GM23338 (cell line): ENCODE results near the gene SYNGR3. TPM values are rescaled to one million over a fixed set of nuclear protein-coding genes. Genes with fewer than 3 reads are reported as not detected.
"Not testable (repeated sequence)": the region's sequence is repeated elsewhere in the genome, so short reads cannot be mapped to it uniquely, and the experiment has no call there.

ENCODE experiments used
- ATAC-seq: fragments of 200-7000 bp; cut with Tn5 transposase; 3 replicates; pipeline ENCODE4 v1.9.1; 2020
- DNase-seq: peaks from one replicate; pipeline ENCODE4 v3.0.0-alpha.2; 2015; ENCODE audit warnings: low spot score
- H2AFZ ChIP-seq: fragments of 200-600 bp; sonication (generic); 2 replicates; pipeline ENCODE4 v1.8.0; 2016; ENCODE audit warnings: antibody characterized with exemption, mild to moderate bottlenecking, moderate library complexity
- H3F3A ChIP-seq: fragments of 200-600 bp; sonication (generic); replicated peaks from 2 replicates; pipeline ENCODE4 v1.8.0; 2017; ENCODE audit warnings: antibody characterized with exemption, mixed run types, low read depth
- H3K27ac ChIP-seq: fragments of 200-600 bp; sonication (generic); 2 replicates; pipeline ENCODE4 v1.6.1; 2016; ENCODE audit warnings: low read depth
- H3K27me3 ChIP-seq: fragments of 200-600 bp; sonication (generic); 2 replicates; pipeline ENCODE4 v1.8.0; 2016; ENCODE audit warnings: mild to moderate bottlenecking, mixed run types, moderate library complexity; ENCODE audit not compliant: insufficient read depth
- H3K36me3 ChIP-seq: fragments of 200-600 bp; sonication (generic); 2 replicates; pipeline ENCODE4 v1.8.0; 2016; ENCODE audit warnings: mild to moderate bottlenecking; ENCODE audit not compliant: insufficient read depth
- H3K4me1 ChIP-seq: fragments of 200-600 bp; sonication (generic); 2 replicates; pipeline ENCODE4 v1.8.0; 2016; ENCODE audit warnings: mild to moderate bottlenecking, moderate library complexity; ENCODE audit not compliant: insufficient read depth
- H3K4me2 ChIP-seq: fragments of 200-600 bp; sonication (generic); 2 replicates; pipeline ENCODE4 v1.7.1; 2017; ENCODE audit warnings: mixed run types
- H3K4me3 ChIP-seq: fragments of 200-600 bp; sonication (generic); 2 replicates; pipeline ENCODE4 v1.6.1; 2016; ENCODE audit warnings: mixed run types
- H3K79me2 ChIP-seq: fragments of 200-600 bp; sonication (generic); replicated peaks from 2 replicates; pipeline ENCODE4 v1.8.0; 2017; ENCODE audit warnings: mild to moderate bottlenecking; ENCODE audit not compliant: insufficient read depth
- H3K9me2 ChIP-seq: fragments of 200-600 bp; sonication (generic); 2 replicates; pipeline ENCODE4 v1.8.0; 2017; ENCODE audit not compliant: insufficient read depth
- H4K20me1 ChIP-seq: fragments of 200-600 bp; sonication (generic); replicated peaks from 2 replicates; pipeline ENCODE4 v1.8.0; 2017; ENCODE audit warnings: mild to moderate bottlenecking; ENCODE audit not compliant: insufficient read depth
- H3K27ac Mint-ChIP-seq: 2 replicates; pipeline ENCODE4 v1.8.0; 2020; ENCODE audit warnings: inconsistent platforms, mild to moderate bottlenecking, moderate library complexity, mixed read lengths
- H3K27me3 Mint-ChIP-seq: 3 replicates; pipeline ENCODE4 v1.8.0; 2022; ENCODE audit warnings: low read depth, mild to moderate bottlenecking, moderate library complexity, mixed read lengths, inconsistent platforms; ENCODE audit not compliant: insufficient read depth, poor library complexity
- H3K36me3 Mint-ChIP-seq: 3 replicates; pipeline ENCODE4 v1.8.0; 2021; ENCODE audit warnings: low read depth, mild to moderate bottlenecking, inconsistent platforms, moderate library complexity, mixed read lengths
- H3K4me1 Mint-ChIP-seq: 3 replicates; pipeline ENCODE4 v1.8.0; 2020; ENCODE audit warnings: mild to moderate bottlenecking, inconsistent platforms, mixed read lengths
- H3K4me3 Mint-ChIP-seq: 3 replicates; pipeline ENCODE4 v1.8.0; 2021; ENCODE audit warnings: moderate library complexity, mild to moderate bottlenecking, inconsistent platforms, mixed read lengths
- H3K9me3 Mint-ChIP-seq: 3 replicates; pipeline ENCODE4 v1.8.0; 2020; ENCODE audit warnings: moderate library complexity, mild to moderate bottlenecking, inconsistent platforms, mixed read lengths
- CREB1 ChIP-seq: fragments of 250-450 bp; sonication (Bioruptor Pico); IDR thresholded peaks from 2 replicates; pipeline ENCODE4 v1.5.0; 2020; ENCODE audit warnings: low read depth, mild to moderate bottlenecking, moderate library complexity
- EZH2 ChIP-seq: fragments of 200-600 bp; sonication (generic); IDR thresholded peaks from one replicate; pipeline ENCODE4 v1.8.0; 2017; ENCODE audit warnings: antibody characterized with exemption, mild to moderate bottlenecking, low read depth; ENCODE audit not compliant: unreplicated experiment
- POLR2AphosphoS5 ChIP-seq: IDR thresholded peaks from 2 replicates; pipeline ENCODE4 v1.6.1; 2016; ENCODE audit warnings: antibody characterized with exemption, low read depth
- STAT1 ChIP-seq: IDR thresholded peaks from one replicate; pipeline ENCODE4 v1.6.1; 2016; ENCODE audit warnings: antibody characterized with exemption; ENCODE audit not compliant: unreplicated experiment
- ZNF114 ChIP-seq: fragments of 250-450 bp; sonication (Bioruptor Pico); IDR thresholded peaks from 2 replicates; pipeline ENCODE4 v1.5.0; 2020; ENCODE audit warnings: mild to moderate bottlenecking, moderate library complexity
- polyA plus RNA-seq: library from polyadenylated mRNA; unstranded; fragments of >200 nt; fragmentation: Nextera tagmentation; extraction: Ambion mirVana; gene quantifications from 2 replicates; pipeline ENCODE4 v1.2.1, GENCODE V29; 2016
- total RNA-seq: library from RNA; depleted of rRNA; stranded (reverse); fragments of >200 nt; shearing (Covaris generic); gene quantifications from 2 replicates; pipeline ENCODE4 v1.2.3, GENCODE V29; 2014
- TF ChIP-seq, protein P1 (sequence below): fragments of 250-450 bp; sonication (Bioruptor Pico); IDR thresholded peaks from 2 replicates; pipeline ENCODE4 v1.5.0; 2020; ENCODE audit warnings: mild to moderate bottlenecking, moderate library complexity
- TF ChIP-seq, protein P2 (sequence below): IDR thresholded peaks from 2 replicates; pipeline ENCODE4 v1.6.1; 2016; ENCODE audit warnings: antibody characterized with exemption

The SYNGR3 gene
- total and polyA plus RNA-seq, 2 experiments from 2014 or later: 45.4 to 77.7 TPM

DNA sequence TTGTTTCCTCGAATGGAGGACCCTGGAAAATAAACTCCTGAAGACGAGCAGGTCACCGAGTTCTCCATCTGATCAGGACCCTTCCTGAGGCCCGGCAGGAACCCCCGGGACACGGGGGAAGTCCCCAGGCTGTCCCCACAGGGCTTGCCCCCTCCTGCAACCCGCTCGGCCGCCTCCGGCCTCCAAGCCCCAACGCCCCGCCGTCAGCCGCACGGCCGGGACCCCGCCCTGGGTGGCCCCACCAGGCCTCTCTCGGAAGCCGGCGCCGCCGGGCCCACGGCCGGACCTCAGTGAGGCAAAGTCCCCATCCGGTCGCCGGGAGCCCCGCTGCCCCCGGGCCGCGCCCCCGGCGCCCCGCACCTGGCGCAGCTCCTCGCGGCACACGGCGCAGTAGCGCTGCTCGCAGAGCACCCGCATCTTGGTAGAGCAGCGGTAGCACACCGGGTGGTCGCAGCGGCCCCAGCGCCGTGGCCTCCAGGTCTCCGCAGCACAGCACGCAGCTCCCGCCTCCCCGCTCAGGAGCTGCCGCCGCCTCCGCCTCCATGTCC, 19.5 kb downstream of the SYNGR3 start:
- TF ChIP-seq ZNF114 (CRISPR knock-in tag) (no peak), STAT1 (no peak)
- TF ChIP-seq, protein P1, sequence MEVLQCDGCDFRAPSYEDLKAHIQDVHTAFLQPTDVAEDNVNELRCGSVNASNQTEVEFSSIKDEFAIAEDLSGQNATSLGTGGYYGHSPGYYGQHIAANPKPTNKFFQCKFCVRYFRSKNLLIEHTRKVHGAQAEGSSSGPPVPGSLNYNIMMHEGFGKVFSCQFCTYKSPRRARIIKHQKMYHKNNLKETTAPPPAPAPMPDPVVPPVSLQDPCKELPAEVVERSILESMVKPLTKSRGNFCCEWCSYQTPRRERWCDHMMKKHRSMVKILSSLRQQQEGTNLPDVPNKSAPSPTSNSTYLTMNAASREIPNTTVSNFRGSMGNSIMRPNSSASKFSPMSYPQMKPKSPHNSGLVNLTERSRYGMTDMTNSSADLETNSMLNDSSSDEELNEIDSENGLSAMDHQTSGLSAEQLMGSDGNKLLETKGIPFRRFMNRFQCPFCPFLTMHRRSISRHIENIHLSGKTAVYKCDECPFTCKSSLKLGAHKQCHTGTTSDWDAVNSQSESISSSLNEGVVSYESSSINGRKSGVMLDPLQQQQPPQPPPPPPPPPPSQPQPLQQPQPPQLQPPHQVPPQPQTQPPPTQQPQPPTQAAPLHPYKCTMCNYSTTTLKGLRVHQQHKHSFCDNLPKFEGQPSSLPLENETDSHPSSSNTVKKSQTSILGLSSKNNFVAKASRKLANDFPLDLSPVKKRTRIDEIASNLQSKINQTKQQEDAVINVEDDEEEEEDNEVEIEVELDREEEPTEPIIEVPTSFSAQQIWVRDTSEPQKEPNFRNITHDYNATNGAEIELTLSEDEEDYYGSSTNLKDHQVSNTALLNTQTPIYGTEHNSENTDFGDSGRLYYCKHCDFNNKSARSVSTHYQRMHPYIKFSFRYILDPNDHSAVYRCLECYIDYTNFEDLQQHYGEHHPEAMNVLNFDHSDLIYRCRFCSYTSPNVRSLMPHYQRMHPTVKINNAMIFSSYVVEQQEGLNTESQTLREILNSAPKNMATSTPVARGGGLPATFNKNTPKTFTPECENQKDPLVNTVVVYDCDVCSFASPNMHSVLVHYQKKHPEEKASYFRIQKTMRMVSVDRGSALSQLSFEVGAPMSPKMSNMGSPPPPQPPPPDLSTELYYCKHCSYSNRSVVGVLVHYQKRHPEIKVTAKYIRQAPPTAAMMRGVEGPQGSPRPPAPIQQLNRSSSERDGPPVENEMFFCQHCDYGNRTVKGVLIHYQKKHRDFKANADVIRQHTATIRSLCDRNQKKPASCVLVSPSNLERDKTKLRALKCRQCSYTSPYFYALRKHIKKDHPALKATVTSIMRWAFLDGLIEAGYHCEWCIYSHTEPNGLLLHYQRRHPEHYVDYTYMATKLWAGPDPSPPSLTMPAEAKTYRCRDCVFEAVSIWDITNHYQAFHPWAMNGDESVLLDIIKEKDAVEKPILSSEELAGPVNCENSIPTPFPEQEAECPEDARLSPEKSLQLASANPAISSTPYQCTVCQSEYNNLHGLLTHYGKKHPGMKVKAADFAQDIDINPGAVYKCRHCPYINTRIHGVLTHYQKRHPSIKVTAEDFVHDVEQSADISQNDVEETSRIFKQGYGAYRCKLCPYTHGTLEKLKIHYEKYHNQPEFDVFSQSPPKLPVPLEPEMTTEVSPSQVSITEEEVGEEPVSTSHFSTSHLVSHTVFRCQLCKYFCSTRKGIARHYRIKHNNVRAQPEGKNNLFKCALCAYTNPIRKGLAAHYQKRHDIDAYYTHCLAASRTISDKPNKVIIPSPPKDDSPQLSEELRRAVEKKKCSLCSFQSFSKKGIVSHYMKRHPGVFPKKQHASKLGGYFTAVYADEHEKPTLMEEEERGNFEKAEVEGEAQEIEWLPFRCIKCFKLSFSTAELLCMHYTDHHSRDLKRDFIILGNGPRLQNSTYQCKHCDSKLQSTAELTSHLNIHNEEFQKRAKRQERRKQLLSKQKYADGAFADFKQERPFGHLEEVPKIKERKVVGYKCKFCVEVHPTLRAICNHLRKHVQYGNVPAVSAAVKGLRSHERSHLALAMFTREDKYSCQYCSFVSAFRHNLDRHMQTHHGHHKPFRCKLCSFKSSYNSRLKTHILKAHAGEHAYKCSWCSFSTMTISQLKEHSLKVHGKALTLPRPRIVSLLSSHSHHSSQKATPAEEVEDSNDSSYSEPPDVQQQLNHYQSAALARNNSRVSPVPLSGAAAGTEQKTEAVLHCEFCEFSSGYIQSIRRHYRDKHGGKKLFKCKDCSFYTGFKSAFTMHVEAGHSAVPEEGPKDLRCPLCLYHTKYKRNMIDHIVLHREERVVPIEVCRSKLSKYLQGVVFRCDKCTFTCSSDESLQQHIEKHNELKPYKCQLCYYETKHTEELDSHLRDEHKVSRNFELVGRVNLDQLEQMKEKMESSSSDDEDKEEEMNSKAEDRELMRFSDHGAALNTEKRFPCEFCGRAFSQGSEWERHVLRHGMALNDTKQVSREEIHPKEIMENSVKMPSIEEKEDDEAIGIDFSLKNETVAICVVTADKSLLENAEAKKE (CRISPR knock-in tag): no peak
- Histone ChIP-seq H4K20me1 (peaks cover 35% of the 10 kb centered on the region), H2AFZ (no peak overlapping the region), H3K27me3 (no peaks in the 10 kb centered on the region), H3K4me3 (peak overlapping the region; percentile 91), H3K36me3 (no peaks in the 10 kb centered on the region), H3K27ac (0 out of 2 replicates have a peak overlapping the region, but pooled peaks have one; percentile 45), H3K4me1 (peaks cover 20% of the 10 kb centered on the region), H3F3A (peaks cover 22% of the 10 kb centered on the region; the same call in 1 of the 2 replicates), H3K9me2 (no peaks in the 10 kb centered on the region), H3K79me2 (peaks cover 37% of the 10 kb centered on the region), H3K4me2 (peak overlapping the region; percentile 97)
- ATAC-seq (peak; percentile 3; the same call in 2 of the 3 replicates), DNase-seq (no peak)
- peaks cover 14% of the 10 kb centered on the region for H3K27me3 Mint-ChIP-seq
- peak overlapping the region; percentile 74 for H3K4me3 Mint-ChIP-seq
- H3K27ac Mint-ChIP-seq: no peak overlapping the region
- peaks cover 36% of the 10 kb centered on the region for H3K4me1 Mint-ChIP-seq
- H3K36me3 Mint-ChIP-seq: peaks cover 11% of the 10 kb centered on the region
- no peaks in the 10 kb centered on the region for H3K9me3 Mint-ChIP-seq

DNA sequence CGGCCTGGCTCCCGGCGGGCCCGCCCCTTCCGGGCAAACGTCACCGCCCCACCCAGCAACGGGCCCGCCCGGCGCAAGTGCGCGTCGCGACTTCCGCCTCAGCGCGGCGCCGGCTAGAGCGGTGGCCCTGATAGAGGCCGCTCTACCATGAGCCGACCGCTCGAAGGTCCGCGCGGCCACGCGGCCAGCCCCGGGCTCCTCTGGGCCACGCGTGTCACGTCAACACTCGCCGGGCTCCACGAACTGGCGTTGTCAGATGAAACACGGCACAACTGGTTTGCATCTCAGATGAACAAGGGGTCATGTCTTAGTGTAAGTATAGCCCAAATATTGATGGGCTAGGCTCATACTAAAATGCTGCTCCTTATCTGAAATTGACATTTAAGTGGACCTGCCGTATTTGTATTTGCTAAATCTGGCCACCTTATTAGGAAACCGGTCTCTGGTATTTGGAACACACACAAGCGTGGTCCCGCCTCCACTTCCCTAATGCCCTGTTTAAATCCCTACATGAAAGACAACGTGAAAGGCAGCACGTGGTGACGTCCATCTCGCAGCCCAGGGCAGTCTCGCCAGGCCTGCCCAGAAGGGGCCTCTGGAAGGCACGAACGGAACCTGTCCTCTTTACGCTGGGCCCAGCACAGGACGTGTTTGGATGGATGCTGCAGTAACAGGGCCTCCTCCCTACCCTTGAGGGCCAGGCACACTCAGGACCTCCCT, 20.2 kb downstream of the SYNGR3 start, which contains the start of gene ZNF598:
Gene ZNF598, minus strand, starts transcription at position 31 of the 720 bp plus-strand sequence.
- ATAC-seq: peak; percentile 86
- Mint-ChIP-seq H3K27ac (peak within 1 kb of the TSS; percentile 91), H3K27me3 (peaks cover 11% of the 10 kb centered on the region), H3K9me3 (no peaks in the 10 kb centered on the region), H3K4me1 (peaks cover 30% of the 10 kb centered on the region), H3K4me3 (peak within 1 kb of the TSS; percentile 91), H3K36me3 (peaks cover 11% of the 10 kb centered on the region)
- Histone ChIP-seq H3F3A (peaks cover 14% of the 10 kb centered on the region; the same call in 1 of the 2 replicates), H3K79me2 (peaks cover 37% of the 10 kb centered on the region), H3K27ac (peak within 1 kb of the TSS; percentile 85), H3K4me1 (peaks cover 15% of the 10 kb centered on the region), H3K27me3 (no peaks in the 10 kb centered on the region), H3K4me2 (peak within 1 kb of the TSS; percentile 97), H3K9me2 (no peaks in the 10 kb centered on the region), H3K36me3 (no peaks in the 10 kb centered on the region), H3K4me3 (peak within 1 kb of the TSS; percentile 91), H2AFZ (peak within 1 kb of the TSS; percentile 92; the same call in 1 of the 2 replicates), H4K20me1 (peaks cover 31% of the 10 kb centered on the region)
- DNase-seq: peak; percentile 91
- TF ChIP-seq CREB1: peak; percentile 88
- peak; percentile 54 for TF ChIP-seq POLR2AphosphoS5
- no peak for TF ChIP-seq EZH2
- TF ChIP-seq, protein P2, sequence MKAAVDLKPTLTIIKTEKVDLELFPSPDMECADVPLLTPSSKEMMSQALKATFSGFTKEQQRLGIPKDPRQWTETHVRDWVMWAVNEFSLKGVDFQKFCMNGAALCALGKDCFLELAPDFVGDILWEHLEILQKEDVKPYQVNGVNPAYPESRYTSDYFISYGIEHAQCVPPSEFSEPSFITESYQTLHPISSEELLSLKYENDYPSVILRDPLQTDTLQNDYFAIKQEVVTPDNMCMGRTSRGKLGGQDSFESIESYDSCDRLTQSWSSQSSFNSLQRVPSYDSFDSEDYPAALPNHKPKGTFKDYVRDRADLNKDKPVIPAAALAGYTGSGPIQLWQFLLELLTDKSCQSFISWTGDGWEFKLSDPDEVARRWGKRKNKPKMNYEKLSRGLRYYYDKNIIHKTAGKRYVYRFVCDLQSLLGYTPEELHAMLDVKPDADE: peak; percentile 78

DNA sequence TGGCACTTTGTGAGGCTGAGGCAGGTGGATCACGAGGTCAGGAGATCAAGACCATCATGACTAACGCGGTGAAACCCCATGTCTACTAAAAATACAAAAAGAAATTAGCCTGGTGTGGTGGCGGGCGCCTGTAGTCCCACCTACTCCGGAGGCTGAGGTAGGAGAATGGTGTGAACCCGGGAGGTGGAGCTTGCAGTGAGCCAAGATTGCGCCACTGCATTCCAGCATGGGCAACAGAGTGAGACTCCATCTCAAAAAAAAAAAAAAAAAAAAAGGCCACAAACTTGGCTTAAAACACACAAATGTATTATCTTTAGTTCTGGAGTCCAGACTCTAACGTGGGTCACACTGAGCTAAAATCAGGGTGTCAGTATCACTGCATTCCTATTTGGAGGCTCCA, 22.0 kb downstream of the SYNGR3 start:
- H4K20me1 ChIP-seq: peaks cover 18% of the 10 kb centered on the region
- H3K4me1 Mint-ChIP-seq: peaks cover 21% of the 10 kb centered on the region
- peaks cover 26% of the 10 kb centered on the region for H3K79me2 ChIP-seq
- DNase-seq, H3K4me3 Mint-ChIP-seq, H3K9me3 Mint-ChIP-seq, H3K27ac Mint-ChIP-seq, H3K9me2 ChIP-seq, H3K27me3 ChIP-seq, H3K4me3 ChIP-seq, H3K4me2 ChIP-seq, H3K36me3 ChIP-seq, H2AFZ ChIP-seq, ATAC-seq, H3K27ac ChIP-seq, H3K36me3 Mint-ChIP-seq: not testable (repeated sequence)
- peaks cover 15% of the 10 kb centered on the region for H3K4me1 ChIP-seq
- H3F3A ChIP-seq: peaks cover 11% of the 10 kb centered on the region
- H3K27me3 Mint-ChIP-seq: peaks cover 11% of the 10 kb centered on the region
